H9 (cell line): Measurements from ENCODE around the gene NAALADL1. TPM values are rescaled to one million over a fixed set of nuclear protein-coding genes. Genes with fewer than 3 reads are reported as not detected.

Experiments used
- DNase-seq: peaks from one replicate; pipeline ENCODE4 v3.0.0-alpha.2; 2017
- H2AFZ ChIP-seq: one replicate; pipeline ENCODE4 v1.6.1; 2013; ENCODE audit warnings: mild to moderate bottlenecking, low read length, control low read depth, moderate library complexity
- H2AK5ac ChIP-seq: 2 replicates; pipeline ENCODE4 v1.6.1; 2013; ENCODE audit warnings: low read length, control low read depth, mixed read lengths; ENCODE audit not compliant: insufficient read length
- H2BK120ac ChIP-seq: one replicate; pipeline ENCODE4 v1.6.1; 2013; ENCODE audit warnings: low read depth, mild to moderate bottlenecking, low read length, control low read depth, inconsistent platforms; ENCODE audit not compliant: poor library complexity, severe bottlenecking
- H2BK12ac ChIP-seq: 2 replicates; pipeline ENCODE4 v1.6.1; 2013; ENCODE audit warnings: low read length, control low read depth, mixed read lengths, low read depth; ENCODE audit not compliant: insufficient read length
- H2BK15ac ChIP-seq: 2 replicates; pipeline ENCODE4 v1.6.1; 2013; ENCODE audit warnings: low read depth, low read length, control low read depth
- H2BK20ac ChIP-seq: one replicate; pipeline ENCODE4 v1.6.1; 2013; ENCODE audit warnings: low read depth, mild to moderate bottlenecking, low read length, control low read depth, inconsistent platforms; ENCODE audit not compliant: poor library complexity, severe bottlenecking
- H2BK5ac ChIP-seq: 2 replicates; pipeline ENCODE4 v1.6.1; 2013; ENCODE audit warnings: low read length, control low read depth, mixed read lengths; ENCODE audit not compliant: insufficient read length
- H3K14ac ChIP-seq: 2 replicates; pipeline ENCODE4 v1.6.1; 2013; ENCODE audit warnings: low read length, control low read depth; ENCODE audit not compliant: insufficient read depth
- H3K18ac ChIP-seq: 2 replicates; pipeline ENCODE4 v1.6.1; 2013; ENCODE audit warnings: low read depth, mild to moderate bottlenecking, mixed read lengths, low read length, control low read depth; ENCODE audit not compliant: insufficient read length
- H3K23ac ChIP-seq: 2 replicates; pipeline ENCODE4 v1.6.1; 2013; ENCODE audit warnings: low read length, control low read depth, mixed read lengths, low read depth; ENCODE audit not compliant: insufficient read length
- H3K23me2 ChIP-seq: 2 replicates; pipeline ENCODE4 v1.6.1; 2013; ENCODE audit warnings: low read depth, mild to moderate bottlenecking, mixed read lengths, low read length, control low read depth; ENCODE audit not compliant: insufficient read length, poor library complexity, severe bottlenecking
- H3K27ac ChIP-seq: 2 replicates; pipeline ENCODE4 v1.5.1; 2013; ENCODE audit warnings: low read length, control low read depth, mixed read lengths, low read depth; ENCODE audit not compliant: insufficient read length
- H3K27me3 ChIP-seq: 2 replicates; pipeline ENCODE4 v1.6.1; 2013; ENCODE audit warnings: low read length, control low read depth, inconsistent platforms; ENCODE audit not compliant: insufficient read depth
- H3K4ac ChIP-seq: 2 replicates; pipeline ENCODE4 v1.6.1; 2013; ENCODE audit warnings: low read depth, mild to moderate bottlenecking, control low read depth, inconsistent platforms, low read length, moderate library complexity
- H3K4me1 ChIP-seq: 2 replicates; pipeline ENCODE4 v1.6.1; 2013; ENCODE audit warnings: low read length, control low read depth, inconsistent platforms; ENCODE audit not compliant: insufficient read depth
- H3K4me2 ChIP-seq: 2 replicates; pipeline ENCODE4 v1.6.1; 2013; ENCODE audit warnings: low read length, control low read depth, mixed read lengths; ENCODE audit not compliant: insufficient read length, insufficient read depth
- H3K56ac ChIP-seq: 2 replicates; pipeline ENCODE4 v1.6.1; 2013; ENCODE audit warnings: low read depth, mild to moderate bottlenecking, mixed read lengths, low read length, control low read depth; ENCODE audit not compliant: insufficient read length
- H3K79me1 ChIP-seq: 2 replicates; pipeline ENCODE4 v1.6.1; 2013; ENCODE audit warnings: low read depth, mild to moderate bottlenecking, moderate library complexity, low read length, control low read depth, inconsistent platforms; ENCODE audit not compliant: insufficient read depth, poor library complexity, severe bottlenecking
- H3K79me2 ChIP-seq: 2 replicates; pipeline ENCODE4 v1.6.1; 2013; ENCODE audit warnings: low read length, control low read depth, inconsistent platforms; ENCODE audit not compliant: insufficient read depth
- H3K9ac ChIP-seq: 2 replicates; pipeline ENCODE4 v1.6.1; 2013; ENCODE audit warnings: low read length, control low read depth, mixed read lengths; ENCODE audit not compliant: insufficient read length; ENCODE audit errors: extremely low read depth
- H3K9me3 ChIP-seq: one replicate; pipeline ENCODE4 v1.6.1; 2013; ENCODE audit warnings: low read depth, low read length, inconsistent platforms; ENCODE audit not compliant: control insufficient read depth
- H3T11ph ChIP-seq: one replicate; pipeline ENCODE4 v1.6.1; 2013; ENCODE audit warnings: mild to moderate bottlenecking, low read length, control low read depth, inconsistent platforms
- H4K20me1 ChIP-seq: one replicate; pipeline ENCODE4 v1.6.1; 2013; ENCODE audit not compliant: control insufficient read depth, insufficient read length, insufficient read depth
- H4K5ac ChIP-seq: 2 replicates; pipeline ENCODE4 v1.6.1; 2013; ENCODE audit warnings: low read depth, mild to moderate bottlenecking, mixed read lengths, low read length, control low read depth; ENCODE audit not compliant: insufficient read length
- H4K8ac ChIP-seq: replicated peaks from 2 replicates; pipeline ENCODE4 v1.6.1; 2013; ENCODE audit warnings: low read length, control low read depth, mixed read lengths, low read depth; ENCODE audit not compliant: insufficient read length
- H4K91ac ChIP-seq: 2 replicates; pipeline ENCODE4 v1.6.1; 2013; ENCODE audit warnings: low read depth, mild to moderate bottlenecking, moderate library complexity, mixed read lengths, low read length, control low read depth; ENCODE audit not compliant: insufficient read length
- H3K27ac Mint-ChIP-seq, 3 experiments: 2 replicates in 2 of 3; 3 replicates in 1 of 3; pipeline ENCODE4 v1.8.0; 2020 to 2021; ENCODE audit warnings: mixed read lengths in 3 of 3, mild to moderate bottlenecking in 1 of 3, moderate library complexity in 1 of 3
- H3K27me3 Mint-ChIP-seq: 2 replicates; pipeline ENCODE4 v1.8.0; 2021; ENCODE audit warnings: low read depth, mild to moderate bottlenecking, moderate library complexity, mixed read lengths
- H3K36me3 Mint-ChIP-seq, 3 experiments: 2 replicates in 2 of 3; 3 replicates in 1 of 3; pipeline ENCODE4 v1.8.0; 2020 to 2021; ENCODE audit warnings: low read depth in 3 of 3, mixed read lengths in 3 of 3; ENCODE audit not compliant: insufficient read depth in 1 of 3
- H3K4me1 Mint-ChIP-seq, 2 experiments: 2 replicates each; pipeline ENCODE4 v1.8.0; 2020; ENCODE audit warnings: mixed read lengths in 2 of 2
- H3K4me3 Mint-ChIP-seq, 2 experiments: 2 replicates in 1 of 2; 3 replicates in 1 of 2; pipeline ENCODE4 v1.8.0; 2020 to 2021; ENCODE audit warnings: mild to moderate bottlenecking in 2 of 2, mixed read lengths in 2 of 2, moderate library complexity in 1 of 2
- H3K9me3 Mint-ChIP-seq, 2 experiments: 2 replicates in 1 of 2; 3 replicates in 1 of 2; pipeline ENCODE4 v1.8.0; 2020; ENCODE audit warnings: mild to moderate bottlenecking in 2 of 2, mixed read lengths in 2 of 2, moderate library complexity in 1 of 2
- WGBS: extraction: QIAGEN DNeasy Blood & Tissue Kit; methylation state at CpG from one replicate; pipeline ENCODE4 v1.1.7; 2013; ENCODE audit warnings: missing lambda C conversion rate, low lambda C conversion rate, mixed read lengths; ENCODE audit not compliant: insufficient read length; ENCODE audit errors: extremely low coverage; 5-methylcytosine and 5-hydroxymethylcytosine counted together
- total RNA-seq: library from RNA; stranded (reverse); gene quantifications from 2 replicates; pipeline ENCODE4 v1.2.1, GENCODE V29; 2021
- TF ChIP-seq, protein P1 (sequence below): fragments of 200-600 bp; sonication (generic); conservative IDR thresholded peaks from 3 replicates; pipeline ENCODE4 v1.8.0; 2021; ENCODE audit warnings: antibody characterized with exemption, mild to moderate bottlenecking

The NAALADL1 gene
- total RNA-seq, 1 experiment from 2014 or later = 1.0 TPM

- H2BK120ac ChIP-seq = no peak overlapping the region
- Mint-ChIP-seq H3K4me1 (peaks cover 8 to 9% of the 10 kb centered on the region in 2 experiments), H3K36me3 (peaks cover 4 to 10% (median 5%) of the 10 kb centered on the region in 3 experiments; a peak in 5 of 7 replicates), H3K9me3 (no peaks in the 10 kb centered on the region), H3K4me3 (peak overlapping the region; percentile 95 to 96), H3K27me3 (no peaks in the 10 kb centered on the region), H3K27ac (0 out of 7 replicates have a peak overlapping the region, but pooled peaks of 1 of the 3 experiments have one; percentile 24)
- H3K27me3 ChIP-seq = no peaks in the 10 kb centered on the region
- H3K27ac ChIP-seq = no peak overlapping the region
- no peak overlapping the region for H3K56ac ChIP-seq
- H2AFZ ChIP-seq = no peak overlapping the region
- no peak overlapping the region for H4K8ac ChIP-seq
- TF ChIP-seq, protein P1, sequence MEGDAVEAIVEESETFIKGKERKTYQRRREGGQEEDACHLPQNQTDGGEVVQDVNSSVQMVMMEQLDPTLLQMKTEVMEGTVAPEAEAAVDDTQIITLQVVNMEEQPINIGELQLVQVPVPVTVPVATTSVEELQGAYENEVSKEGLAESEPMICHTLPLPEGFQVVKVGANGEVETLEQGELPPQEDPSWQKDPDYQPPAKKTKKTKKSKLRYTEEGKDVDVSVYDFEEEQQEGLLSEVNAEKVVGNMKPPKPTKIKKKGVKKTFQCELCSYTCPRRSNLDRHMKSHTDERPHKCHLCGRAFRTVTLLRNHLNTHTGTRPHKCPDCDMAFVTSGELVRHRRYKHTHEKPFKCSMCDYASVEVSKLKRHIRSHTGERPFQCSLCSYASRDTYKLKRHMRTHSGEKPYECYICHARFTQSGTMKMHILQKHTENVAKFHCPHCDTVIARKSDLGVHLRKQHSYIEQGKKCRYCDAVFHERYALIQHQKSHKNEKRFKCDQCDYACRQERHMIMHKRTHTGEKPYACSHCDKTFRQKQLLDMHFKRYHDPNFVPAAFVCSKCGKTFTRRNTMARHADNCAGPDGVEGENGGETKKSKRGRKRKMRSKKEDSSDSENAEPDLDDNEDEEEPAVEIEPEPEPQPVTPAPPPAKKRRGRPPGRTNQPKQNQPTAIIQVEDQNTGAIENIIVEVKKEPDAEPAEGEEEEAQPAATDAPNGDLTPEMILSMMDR = no peak
- H3K14ac ChIP-seq = no peak overlapping the region
- H3K9me3 ChIP-seq = no peaks in the 10 kb centered on the region
- H2BK20ac ChIP-seq = no peak overlapping the region
- no peak overlapping the region for H4K91ac ChIP-seq
- H3K4me2 ChIP-seq = peak overlapping the region; percentile 55
- no peak overlapping the region for H2AK5ac ChIP-seq
- no peaks in the 10 kb centered on the region for H4K20me1 ChIP-seq
- no peak overlapping the region for H2BK5ac ChIP-seq
- H2BK15ac ChIP-seq = no peak overlapping the region
- no peak overlapping the region for H2BK12ac ChIP-seq
- H3K4me1 ChIP-seq = no peaks in the 10 kb centered on the region
- 0 out of 2 replicates have a peak, but pooled peaks cover 3% of the 10 kb centered on the region for H3K79me2 ChIP-seq
- no peak overlapping the region for H3K18ac ChIP-seq
- no CpG with 5 or more reads among the region's 8 CpGs for WGBS
- H4K5ac ChIP-seq = no peak overlapping the region
- no peak overlapping the region for H3K4ac ChIP-seq
- peaks cover 4% of the 10 kb centered on the region for H3K79me1 ChIP-seq
- no peak for DNase-seq
- H3T11ph ChIP-seq = no peak overlapping the region
- H3K23ac ChIP-seq = no peak overlapping the region
- H3K9ac ChIP-seq = no peak overlapping the region
- H3K23me2 ChIP-seq = no peaks in the 10 kb centered on the region
These were observed 38.6 kb upstream of the NAALADL1 start for GRCh38 chr11:65096926-65097325.
